Brain microvascular endothelial cell (primary cell): ENCODE data around the gene LMTK3.
A peak's percentile ranks its signal among the peaks of the same experiment; 100 is the strongest.

ENCODE experiments used
- DNase-seq: peaks from one replicate; pipeline ENCODE4 v3.0.0-alpha.2; 2020
- H3K27ac ChIP-seq: fragments of 250-450 bp; sonication (Bioruptor Pico); 2 replicates; pipeline ENCODE4 v1.5.1; 2020; ENCODE audit warnings: mild to moderate bottlenecking, moderate library complexity
- H3K27me3 ChIP-seq: fragments of 250-450 bp; sonication (Bioruptor Pico); replicated peaks from 2 replicates; pipeline ENCODE4 v1.5.1; 2020; ENCODE audit warnings: mild to moderate bottlenecking
- H3K36me3 ChIP-seq: fragments of 250-450 bp; sonication (Bioruptor Pico); replicated peaks from 2 replicates; pipeline ENCODE4 v1.5.1; 2020; ENCODE audit warnings: mild to moderate bottlenecking
- H3K4me3 ChIP-seq: 2 replicates; pipeline ENCODE4 v1.5.1; 2011; ENCODE audit warnings: low read depth, mild to moderate bottlenecking, control low read depth, low read length, moderate library complexity
- in situ Hi-C: cut with HindIII; loops from 2 replicates; pipeline ENCODE4 v1.10.0; 2017; ENCODE audit warnings: low sequenced_read_pairs, low pct_ligation_motif_present
- TF ChIP-seq, protein P1 (sequence below): IDR thresholded peaks from 2 replicates; pipeline ENCODE4 v1.5.1; 2011; ENCODE audit warnings: low read depth, mild to moderate bottlenecking, moderate library complexity, low read length, control low read depth, inconsistent platforms; ENCODE audit errors: missing control alignments

The LMTK3 gene

DNA sequence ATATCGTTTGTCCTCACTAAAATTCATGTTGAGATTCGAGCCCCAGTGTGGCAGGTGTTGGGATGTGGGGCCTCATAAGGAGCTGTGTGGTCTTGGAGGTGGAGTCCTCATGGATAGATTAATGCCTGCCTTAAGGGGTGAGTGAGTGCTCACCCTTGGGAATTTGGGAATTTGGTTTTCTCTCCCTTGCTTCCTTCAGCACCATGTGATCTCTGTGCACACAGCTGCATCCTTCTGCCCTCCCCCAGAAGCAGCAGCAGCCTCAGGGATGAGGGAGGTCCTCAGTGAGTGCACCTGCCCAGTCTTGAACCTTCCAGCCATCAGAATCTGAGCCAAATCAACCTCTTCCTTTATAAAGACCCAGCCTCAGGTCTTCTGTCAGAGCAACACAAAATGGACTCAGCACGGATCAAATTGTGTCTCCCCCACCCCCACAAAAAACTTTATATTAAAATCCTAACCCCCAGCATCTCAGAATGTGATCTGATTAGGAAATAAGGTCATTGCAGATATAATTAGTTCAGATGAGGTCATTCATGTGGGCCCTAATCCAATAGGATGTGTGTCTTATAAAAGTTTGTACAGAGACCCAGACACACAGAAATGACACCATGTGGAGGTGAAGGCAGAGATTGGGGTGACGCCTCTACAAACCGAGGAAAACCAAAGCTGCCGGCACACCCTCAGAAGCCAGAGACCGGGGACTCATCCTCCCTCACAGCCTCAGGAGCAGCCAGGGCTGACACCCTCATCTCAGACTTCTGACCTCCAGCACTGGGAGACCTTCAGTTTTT lies 29.6 kb downstream of the LMTK3 start:
- no peak for DNase-seq
- Histone ChIP-seq H3K36me3 (peaks cover 19% of the 10 kb centered on the region), H3K27ac (no peak overlapping the region), H3K4me3 (no peak overlapping the region), H3K27me3 (no peaks in the 10 kb centered on the region)
- in situ Hi-C loops: no loop called here
- TF ChIP-seq, protein P1, sequence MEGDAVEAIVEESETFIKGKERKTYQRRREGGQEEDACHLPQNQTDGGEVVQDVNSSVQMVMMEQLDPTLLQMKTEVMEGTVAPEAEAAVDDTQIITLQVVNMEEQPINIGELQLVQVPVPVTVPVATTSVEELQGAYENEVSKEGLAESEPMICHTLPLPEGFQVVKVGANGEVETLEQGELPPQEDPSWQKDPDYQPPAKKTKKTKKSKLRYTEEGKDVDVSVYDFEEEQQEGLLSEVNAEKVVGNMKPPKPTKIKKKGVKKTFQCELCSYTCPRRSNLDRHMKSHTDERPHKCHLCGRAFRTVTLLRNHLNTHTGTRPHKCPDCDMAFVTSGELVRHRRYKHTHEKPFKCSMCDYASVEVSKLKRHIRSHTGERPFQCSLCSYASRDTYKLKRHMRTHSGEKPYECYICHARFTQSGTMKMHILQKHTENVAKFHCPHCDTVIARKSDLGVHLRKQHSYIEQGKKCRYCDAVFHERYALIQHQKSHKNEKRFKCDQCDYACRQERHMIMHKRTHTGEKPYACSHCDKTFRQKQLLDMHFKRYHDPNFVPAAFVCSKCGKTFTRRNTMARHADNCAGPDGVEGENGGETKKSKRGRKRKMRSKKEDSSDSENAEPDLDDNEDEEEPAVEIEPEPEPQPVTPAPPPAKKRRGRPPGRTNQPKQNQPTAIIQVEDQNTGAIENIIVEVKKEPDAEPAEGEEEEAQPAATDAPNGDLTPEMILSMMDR: no peak

DNA sequence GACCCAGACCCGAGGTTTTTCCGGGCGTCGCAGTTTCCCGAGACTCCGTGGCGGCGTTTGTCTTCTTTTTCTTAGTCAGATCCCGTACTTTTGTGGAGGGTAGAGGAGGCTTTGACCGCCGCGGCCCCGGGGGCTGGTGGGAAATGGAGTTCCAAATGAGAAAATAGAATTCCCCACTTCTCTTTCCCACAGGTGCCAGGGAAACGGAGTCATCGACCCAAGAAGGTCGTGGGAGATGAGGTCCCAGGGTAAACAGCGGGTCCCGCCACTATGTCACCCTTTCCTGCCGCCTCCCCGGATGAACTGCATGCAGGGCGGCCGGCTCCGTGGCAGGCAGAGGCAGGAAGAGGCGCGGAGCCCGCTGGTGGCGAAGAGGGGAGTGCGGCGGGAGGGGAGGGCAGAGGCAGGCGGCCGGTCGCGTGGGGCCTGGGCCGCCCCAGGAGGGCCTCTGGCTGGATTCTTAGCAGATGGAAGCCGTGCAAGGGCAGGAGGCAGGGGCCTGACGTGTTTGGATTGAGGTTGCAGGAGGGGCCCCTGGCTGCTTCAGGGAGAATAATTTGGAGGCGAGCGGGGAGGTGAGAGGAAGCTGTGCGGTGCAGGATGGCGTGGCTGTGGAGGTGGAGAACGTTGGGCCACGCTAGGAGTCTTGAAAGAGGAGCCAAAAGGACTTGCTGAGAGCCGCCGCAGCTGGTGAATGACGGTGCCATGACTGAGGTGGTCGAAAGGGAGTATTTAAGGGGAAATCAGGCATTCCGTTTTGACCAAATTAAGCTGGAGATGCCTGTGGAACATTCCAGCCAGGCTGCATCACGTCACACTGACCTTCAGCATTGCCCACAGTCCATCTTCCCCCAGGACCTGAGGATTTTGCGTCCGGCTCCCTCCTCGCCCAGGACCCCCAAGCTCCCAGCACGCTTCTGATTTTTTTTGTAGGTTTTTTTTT lies 30.8 kb downstream of the LMTK3 start:
- in situ Hi-C loops: no loop called here
- Histone ChIP-seq H3K36me3 (peaks cover 29% of the 10 kb centered on the region), H3K27me3 (no peaks in the 10 kb centered on the region), H3K27ac (peak overlapping the region; percentile 9), H3K4me3 (peak overlapping the region; percentile 49)
- TF ChIP-seq, protein P1: no peak
- peak; percentile 24 for DNase-seq

DNA sequence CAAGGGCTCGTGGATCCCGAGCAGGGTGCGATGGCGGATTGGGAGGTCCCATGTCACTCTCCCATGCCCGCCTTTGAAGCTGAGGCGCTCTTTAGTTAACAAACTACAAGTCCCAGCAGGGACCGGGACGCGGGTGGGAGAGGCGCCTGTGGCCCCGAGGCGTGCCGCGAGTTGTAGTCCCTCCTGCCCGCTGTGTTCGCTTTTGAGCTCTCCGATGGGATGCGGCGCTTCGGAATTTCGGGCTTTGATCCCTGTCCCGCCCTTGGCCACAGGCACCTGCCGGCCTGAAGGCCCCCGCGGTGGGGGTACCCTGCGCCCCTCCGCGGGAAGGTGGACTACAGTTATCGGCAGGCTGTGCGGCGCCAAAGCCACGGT lies 31.5 kb downstream of the LMTK3 start:
- TF ChIP-seq, protein P1: no peak
- no peak for DNase-seq
- no peaks in the 10 kb centered on the region for H3K27me3 ChIP-seq
- in situ Hi-C loops: no loop called here
- peak overlapping the region; percentile 49 for H3K4me3 ChIP-seq
- H3K27ac ChIP-seq: peak overlapping the region; percentile 9
- peaks cover 33% of the 10 kb centered on the region for H3K36me3 ChIP-seq

DNA sequence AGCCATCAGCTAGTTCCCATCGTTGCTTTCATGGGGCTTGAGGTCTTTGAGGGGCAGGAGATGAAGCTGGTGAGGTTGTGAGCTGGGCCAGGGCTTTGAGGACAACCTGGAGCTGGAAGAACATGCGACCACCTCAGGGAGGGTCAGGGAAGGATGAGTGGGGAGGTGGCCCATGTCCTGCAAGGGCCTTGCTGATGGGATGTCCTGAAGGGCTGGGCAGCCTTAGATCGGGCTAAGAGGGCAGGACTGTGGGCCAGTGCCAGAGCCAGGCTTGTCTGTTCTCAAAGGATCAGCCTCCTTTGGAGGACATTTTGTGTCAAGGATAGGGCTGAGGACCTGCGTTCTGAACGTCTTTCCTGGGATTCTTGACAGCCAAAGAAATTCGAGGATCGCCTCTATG lies 31.9 kb downstream of the LMTK3 start:
- no peak for DNase-seq
- H3K4me3 ChIP-seq: no peak overlapping the region
- no peaks in the 10 kb centered on the region for H3K27me3 ChIP-seq
- TF ChIP-seq, protein P1: no peak
- no peak overlapping the region for H3K27ac ChIP-seq
- in situ Hi-C loops: no loop called here
- H3K36me3 ChIP-seq: peaks cover 38% of the 10 kb centered on the region

DNA sequence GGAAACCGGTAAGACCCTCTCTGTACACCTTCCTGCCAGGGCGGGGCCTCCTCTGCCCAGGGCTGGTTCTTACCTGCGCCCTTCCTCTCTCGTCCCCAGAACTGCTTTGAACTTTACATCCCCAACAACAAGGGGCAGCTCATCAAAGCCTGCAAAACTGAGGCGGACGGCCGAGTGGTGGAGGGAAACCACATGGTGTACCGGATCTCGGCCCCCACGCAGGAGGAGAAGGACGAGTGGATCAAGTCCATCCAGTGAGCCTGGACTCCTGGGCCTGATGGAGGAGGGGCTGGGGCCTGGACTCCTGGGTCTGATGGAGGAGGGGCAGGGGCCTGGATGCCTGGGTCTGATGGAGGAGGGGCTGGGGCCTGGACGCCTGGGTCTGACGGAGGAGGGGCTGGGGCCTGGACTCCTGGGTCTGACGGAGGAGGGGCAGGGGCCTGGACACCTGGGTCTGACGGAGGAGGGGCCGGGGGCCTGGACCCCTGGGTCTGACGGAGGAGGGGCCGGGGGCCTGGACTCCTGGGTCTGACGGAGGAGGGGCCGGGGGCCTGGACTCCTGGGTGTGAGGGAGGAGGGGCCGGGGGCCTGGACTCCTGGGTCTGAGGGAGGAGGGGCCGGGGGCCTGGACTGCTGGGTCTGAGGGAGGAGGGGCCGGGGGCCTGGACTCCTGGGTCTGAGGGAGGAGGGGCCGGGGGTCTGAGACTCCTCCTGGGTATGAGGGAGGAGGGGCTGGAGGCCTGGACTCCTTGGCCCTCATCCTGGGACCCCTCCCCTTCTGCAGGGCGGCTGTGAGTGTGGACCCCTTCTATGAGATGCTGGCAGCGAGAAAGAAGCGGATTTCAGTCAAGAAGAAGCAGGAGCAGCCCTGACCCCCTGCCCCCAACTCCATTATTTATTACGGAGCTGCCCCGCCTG lies 33.0 kb downstream of the LMTK3 start:
- H3K36me3 ChIP-seq: peaks cover 49% of the 10 kb centered on the region

More for the DNA sequence above, 33.0 kb downstream of the LMTK3 start:
- H3K4me3 ChIP-seq: no peak overlapping the region
- no peaks in the 10 kb centered on the region for H3K27me3 ChIP-seq
- in situ Hi-C loops: no loop called here
- H3K27ac ChIP-seq: no peak overlapping the region
- no peak for DNase-seq
- TF ChIP-seq, protein P1: no peak
